H1 (cell line): Measurements from ENCODE around the gene GALNT18. TPM values are rescaled to one million over a fixed set of nuclear protein-coding genes. Genes with fewer than 3 reads are reported as not detected.

Experiments used
- EP300 ChIP-seq, 2 experiments: IDR thresholded peaks; 1 replicate in 1 of 2; 2 replicates in 1 of 2; pipeline ENCODE4 v1.6.1; 2011 to 2012; ENCODE audit warnings: low read depth in 2 of 2, low read length in 2 of 2, mild to moderate bottlenecking in 2 of 2, borderline replicate concordance in 1 of 2, inconsistent platforms in 1 of 2, moderate library complexity in 1 of 2
- HDAC6 ChIP-seq: IDR thresholded peaks from one replicate; pipeline ENCODE4 v1.7.1; 2012; ENCODE audit warnings: low read depth, mild to moderate bottlenecking, inconsistent platforms, low read length, moderate library complexity
- SP4 ChIP-seq: IDR thresholded peaks from 2 replicates; pipeline ENCODE4 v1.6.1; 2012; ENCODE audit warnings: low read length, inconsistent platforms
- polyA plus RNA-seq, 7 experiments: library from polyadenylated mRNA; depleted of rRNA in 3 of 7; stranded (reverse) in 5 of 7; unstranded in 2 of 7; fragments of >200 nt in 5 of 7; fragments of 200-250 nt in 2 of 7; gene quantifications; 1 replicate in 5 of 7; 2 replicates in 1 of 7; 4 replicates in 1 of 7; pipeline versions ENCODE4 v1.2.1 to v1.2.3, GENCODE V29; 2011 to 2013; ENCODE audit warnings: missing spikeins in 2 of 7, mixed read lengths in 2 of 7
- total RNA-seq: library from RNA; stranded (reverse); fragmentation: NEBNext Ultra II Directional; extraction: Animal tissue kit (Norgen Biotek cat#: 25700); gene quantifications from 2 replicates; pipeline ENCODE4 v1.2.1, GENCODE V29; 2021
- TF ChIP-seq, protein P1 (sequence below): IDR thresholded peaks from 2 replicates; pipeline ENCODE4 v1.6.1; 2011; ENCODE audit warnings: low read depth, mild to moderate bottlenecking, low read length; ENCODE audit not compliant: insufficient read depth

The GALNT18 gene
- total and polyA plus RNA-seq, 2 of the 8 experiments (the other 6 are each of a cell fraction or from before 2014, with no cell fraction given): 6.0 to 9.4 TPM

- TF ChIP-seq SP4 (no peak), EP300 (IDR thresholded peaks at IDR 0.05; ENCODE audit: borderline replicate concordance in 1 of 2, low read depth in 2 of 2, low read length in 2 of 2) (no peak), HDAC6 (no peak)
- TF ChIP-seq, protein P1, sequence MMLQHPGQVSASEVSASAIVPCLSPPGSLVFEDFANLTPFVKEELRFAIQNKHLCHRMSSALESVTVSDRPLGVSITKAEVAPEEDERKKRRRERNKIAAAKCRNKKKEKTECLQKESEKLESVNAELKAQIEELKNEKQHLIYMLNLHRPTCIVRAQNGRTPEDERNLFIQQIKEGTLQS: no peak
Observed at GRCh38 chr11:11574373-11575287, 47.2 kb downstream of the GALNT18 start (continued).
